Activated naive CD4-positive, alpha-beta T cell treated with Interleukin-2 at 50 U/mL for 16 hours (primary cell): ENCODE data around the gene EHBP1L1.
A peak's percentile ranks its signal among the peaks of the same experiment; 100 is the strongest.
"Not testable (repeated sequence)": the region's sequence is repeated elsewhere in the genome, so short reads cannot be mapped to it uniquely, and the experiment has no call there.

Experiments used
- DNase-seq: peaks from one replicate; pipeline ENCODE4 v3.0.0-alpha.2; 2020

Gene EHBP1L1

DNA sequence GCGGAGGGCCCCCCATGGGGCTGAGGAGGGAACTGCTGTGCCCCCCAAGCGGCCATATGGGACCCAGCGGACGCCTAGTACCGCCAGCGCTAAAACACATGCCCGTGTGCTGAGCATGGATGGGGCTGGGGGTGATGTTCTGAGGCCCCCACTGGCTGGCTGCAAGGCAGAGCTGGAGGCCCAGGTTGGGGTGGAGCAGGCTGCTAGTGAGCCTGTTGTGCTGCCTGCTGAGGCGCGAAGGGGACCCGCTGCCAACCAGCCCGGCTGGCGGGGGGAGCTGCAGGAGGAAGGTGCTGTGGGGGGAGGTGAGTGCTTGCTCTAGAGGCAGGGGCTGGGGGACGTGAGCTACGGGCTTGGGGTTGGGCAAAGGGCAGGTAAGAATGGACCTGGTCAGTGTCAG, 42.9 kb downstream of the EHBP1L1 start:
- DNase-seq = no peak

- no peak for DNase-seq
Measured at GRCh38 chr11:65619281-65619928, 43.6 kb downstream of the EHBP1L1 start.

DNA sequence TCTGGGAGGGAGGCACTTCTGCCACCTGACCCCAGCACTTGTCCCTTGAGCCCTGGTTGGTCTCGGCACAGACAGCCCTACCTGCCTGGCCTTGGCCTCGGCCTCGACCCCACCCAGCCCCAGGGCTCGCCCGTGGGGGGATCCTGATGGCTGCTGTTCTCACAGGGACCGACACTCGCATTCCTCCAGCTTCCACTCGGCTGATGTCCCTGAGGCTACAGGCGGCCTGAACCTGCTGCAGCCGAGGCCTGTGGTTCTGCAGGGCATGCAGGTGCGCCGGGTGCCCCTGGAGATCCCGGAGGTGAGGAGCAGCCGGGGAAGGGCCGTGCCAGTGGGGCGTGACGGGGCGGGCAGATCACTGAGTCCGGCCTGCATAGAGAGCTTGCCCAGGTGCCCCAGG, 44.8 kb downstream of the EHBP1L1 start:
- no peak for DNase-seq

DNA sequence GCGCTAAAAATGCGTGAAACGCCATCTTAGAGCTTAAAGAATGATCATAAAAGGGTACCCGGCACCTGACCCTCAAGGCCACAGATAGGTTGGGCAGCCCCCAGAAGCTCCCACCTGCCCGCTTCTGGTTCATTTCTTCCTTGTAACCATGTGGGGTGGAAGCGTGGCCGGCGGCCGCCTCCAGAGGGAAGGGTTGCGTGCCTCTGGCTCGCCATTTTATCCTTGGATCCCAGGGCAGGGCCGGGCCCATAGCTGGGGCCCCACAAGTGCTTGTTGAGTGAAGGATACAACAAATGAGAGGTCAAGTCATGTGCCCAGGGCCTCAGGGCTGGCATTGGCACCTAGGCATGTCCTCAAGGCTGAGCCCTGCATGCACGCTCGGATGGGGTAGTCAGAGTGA, 45.6 kb downstream of the EHBP1L1 start:
- no peak for DNase-seq

- DNase-seq = no peak
Measured at GRCh38 chr11:65622011-65622410, 46.2 kb downstream of the EHBP1L1 start.

DNA sequence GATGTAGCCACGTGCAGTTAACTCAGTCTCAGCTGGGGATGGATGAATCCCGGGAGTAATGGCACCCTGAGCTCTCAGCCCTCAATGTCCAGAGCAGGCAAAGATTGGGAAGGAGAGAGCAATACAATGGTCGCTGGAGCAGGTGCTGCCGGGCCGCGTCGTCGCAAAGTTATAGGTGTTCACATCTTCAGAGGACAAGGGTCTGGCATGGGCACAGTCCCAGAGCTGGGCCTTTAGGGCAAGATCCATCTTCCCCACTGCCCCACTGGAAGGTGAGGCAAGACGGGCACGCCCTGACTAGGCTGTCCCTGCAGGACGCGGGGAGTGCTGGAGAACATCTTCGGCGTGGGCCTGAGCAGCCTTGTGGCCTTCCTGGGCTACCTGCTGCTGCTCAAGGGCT, 47.3 kb downstream of the EHBP1L1 start:
- no peak for DNase-seq

GRCh38 chr11:65623852-65624616, 48.2 kb downstream of the EHBP1L1 start:
- no peak for DNase-seq

- no peak for DNase-seq
Measured at GRCh38 chr11:65624931-65625627, 49.2 kb downstream of the EHBP1L1 start.

DNA sequence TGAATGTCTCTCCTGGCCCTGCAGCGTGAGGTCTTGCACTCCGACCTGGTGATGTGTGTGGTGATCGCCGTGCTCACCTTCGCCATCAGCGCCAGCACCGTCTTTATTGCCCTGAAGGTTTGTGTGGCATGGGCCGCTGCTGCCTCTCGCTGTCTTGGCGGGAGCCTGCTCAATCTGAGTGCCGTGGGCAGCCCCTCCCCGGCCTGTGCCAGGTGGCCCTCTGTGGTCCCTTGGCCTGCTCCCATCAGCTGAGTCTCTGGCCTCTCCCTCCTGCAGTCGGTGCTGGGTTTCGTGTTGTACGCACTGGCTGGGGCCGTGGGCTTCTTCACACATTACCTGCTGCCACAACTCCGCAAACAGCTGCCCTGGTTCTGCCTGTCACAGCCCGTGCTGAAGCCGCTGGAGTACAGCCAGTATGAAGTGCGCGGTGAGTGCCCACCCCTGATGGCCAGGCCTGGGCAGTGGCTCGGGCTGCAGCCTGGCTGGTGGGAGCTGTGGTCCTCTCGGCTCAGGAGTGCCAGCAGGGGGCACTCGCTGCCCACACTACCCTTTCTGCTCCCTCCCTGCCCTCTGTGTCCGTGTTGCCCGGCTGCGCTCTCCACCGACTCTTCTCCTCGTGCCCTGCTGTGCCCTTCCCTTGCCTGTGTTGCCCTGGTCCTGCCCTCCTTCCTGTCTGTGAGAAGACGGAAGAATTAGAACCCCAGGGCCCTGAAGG, 49.9 kb downstream of the EHBP1L1 start:
- DNase-seq = peak; percentile 45

DNA sequence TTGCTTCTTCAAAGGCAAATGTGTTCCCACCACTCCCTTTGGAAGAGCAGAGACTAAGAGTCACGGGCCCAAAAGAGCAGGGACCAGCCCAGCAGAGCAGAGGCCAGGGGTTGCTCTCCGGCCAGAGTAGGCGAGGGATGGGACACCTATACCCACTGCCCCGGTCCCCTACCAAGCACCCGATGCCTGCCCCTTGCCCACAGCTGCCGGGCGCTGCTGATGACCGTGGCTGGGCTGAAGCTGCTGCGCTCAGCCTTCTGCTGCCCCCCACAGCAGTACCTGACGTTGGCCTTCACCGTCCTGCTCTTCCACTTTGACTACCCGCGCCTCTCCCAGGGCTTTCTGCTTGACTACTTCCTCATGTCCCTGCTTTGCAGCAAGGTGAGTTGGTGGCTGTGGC, 51.3 kb downstream of the EHBP1L1 start:
- no peak for DNase-seq

GRCh38 chr11:65629579-65629978, 53.7 kb downstream of the EHBP1L1 start:
- DNase-seq = no peak

DNA sequence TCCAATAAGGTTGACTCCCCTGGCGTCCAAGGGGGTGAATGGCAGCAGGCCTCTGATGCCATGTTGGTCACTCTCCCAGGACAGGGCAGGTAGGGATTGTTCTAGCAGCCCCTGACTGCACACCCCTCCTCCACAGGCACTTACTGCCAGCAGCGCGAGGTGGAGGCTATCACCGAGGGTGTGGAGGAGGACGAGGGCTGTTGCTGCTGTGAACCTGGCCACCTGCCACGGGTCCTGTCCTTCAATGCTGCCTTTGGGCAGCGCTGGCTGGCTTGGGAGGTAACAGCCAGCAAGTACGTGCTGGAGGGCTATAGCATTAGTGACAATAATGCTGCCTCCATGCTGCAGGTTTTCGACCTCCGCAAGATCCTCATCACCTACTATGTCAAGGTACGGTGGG, 54.4 kb downstream of the EHBP1L1 start:
- DNase-seq = no peak

DNA sequence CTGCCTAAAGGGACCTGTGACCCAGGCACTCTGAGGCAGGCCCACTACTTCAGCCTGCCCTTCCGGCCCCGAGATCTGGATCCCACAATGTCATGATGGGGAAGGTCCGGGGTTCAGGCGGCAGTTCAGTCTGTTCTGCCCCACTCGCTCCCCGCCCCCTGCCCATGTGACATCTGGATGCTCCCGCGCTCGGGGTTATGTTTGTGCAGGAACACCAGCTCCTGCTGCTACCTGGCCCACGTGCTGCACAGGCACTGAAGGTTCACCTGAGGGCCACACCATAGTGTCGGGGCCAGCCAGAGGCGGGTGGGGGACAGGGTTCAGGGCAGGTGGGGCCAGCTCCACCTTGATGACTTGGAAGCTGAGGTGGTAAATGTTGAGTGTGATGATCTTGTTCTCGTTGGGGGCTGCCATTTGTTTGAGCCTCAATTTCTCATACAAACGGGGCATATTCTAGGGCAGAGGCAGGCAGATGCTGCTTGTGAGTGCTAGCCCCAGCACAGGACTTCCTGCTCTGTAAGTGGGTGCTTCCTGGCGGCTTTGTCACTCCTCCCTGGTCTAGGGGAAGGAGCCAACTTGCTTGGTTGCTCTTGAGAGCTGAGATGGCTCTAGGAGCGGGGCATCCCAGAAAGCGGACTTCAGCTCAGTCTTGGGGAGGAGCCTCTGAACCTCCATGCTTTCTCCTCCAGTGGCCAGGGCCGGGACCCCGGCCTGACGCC, 57.7 kb downstream of the EHBP1L1 start:
- DNase-seq = no peak

GRCh38 chr11:65634109-65634436, 58.2 kb downstream of the EHBP1L1 start:
- no peak for DNase-seq

GRCh38 chr11:65634440-65634839, 58.6 kb downstream of the EHBP1L1 start:
- DNase-seq = no peak

DNA sequence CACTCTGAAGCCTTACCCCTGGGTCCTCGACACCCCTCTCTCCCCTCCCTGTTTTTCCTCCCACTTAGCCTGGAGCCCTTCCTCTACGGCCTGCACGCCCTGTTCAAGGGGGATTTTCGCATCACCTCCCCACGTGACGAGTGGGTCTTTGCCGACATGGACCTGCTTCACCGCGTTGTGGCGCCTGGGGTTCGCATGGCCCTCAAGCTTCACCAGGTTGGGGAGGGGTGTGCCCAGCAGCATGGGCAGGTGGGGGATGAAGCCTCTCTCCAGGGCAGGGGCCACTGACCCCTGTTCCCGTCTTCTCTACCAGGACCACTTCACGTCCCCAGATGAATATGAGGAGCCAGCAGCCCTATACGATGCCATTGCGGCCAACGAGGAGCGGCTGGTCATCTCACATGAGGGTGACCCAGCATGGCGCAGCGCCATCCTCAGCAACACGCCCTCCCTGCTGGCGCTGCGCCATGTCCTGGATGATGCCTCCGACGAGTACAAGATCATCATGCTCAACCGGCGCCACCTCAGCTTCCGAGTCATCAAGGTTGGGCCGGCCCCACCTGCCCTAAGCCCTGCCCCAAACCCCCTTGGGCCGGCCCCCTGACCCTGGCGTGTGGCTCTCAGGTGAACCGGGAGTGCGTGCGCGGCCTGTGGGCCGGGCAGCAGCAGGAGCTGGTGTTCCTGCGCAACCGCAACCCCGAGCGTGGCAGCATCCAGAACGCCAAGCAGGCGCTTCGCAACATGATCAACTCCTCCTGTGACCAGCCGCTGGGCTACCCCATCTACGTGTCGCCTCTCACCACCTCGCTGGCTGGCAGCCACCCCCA, 59.3 kb downstream of the EHBP1L1 start:
- DNase-seq = no peak

DNA sequence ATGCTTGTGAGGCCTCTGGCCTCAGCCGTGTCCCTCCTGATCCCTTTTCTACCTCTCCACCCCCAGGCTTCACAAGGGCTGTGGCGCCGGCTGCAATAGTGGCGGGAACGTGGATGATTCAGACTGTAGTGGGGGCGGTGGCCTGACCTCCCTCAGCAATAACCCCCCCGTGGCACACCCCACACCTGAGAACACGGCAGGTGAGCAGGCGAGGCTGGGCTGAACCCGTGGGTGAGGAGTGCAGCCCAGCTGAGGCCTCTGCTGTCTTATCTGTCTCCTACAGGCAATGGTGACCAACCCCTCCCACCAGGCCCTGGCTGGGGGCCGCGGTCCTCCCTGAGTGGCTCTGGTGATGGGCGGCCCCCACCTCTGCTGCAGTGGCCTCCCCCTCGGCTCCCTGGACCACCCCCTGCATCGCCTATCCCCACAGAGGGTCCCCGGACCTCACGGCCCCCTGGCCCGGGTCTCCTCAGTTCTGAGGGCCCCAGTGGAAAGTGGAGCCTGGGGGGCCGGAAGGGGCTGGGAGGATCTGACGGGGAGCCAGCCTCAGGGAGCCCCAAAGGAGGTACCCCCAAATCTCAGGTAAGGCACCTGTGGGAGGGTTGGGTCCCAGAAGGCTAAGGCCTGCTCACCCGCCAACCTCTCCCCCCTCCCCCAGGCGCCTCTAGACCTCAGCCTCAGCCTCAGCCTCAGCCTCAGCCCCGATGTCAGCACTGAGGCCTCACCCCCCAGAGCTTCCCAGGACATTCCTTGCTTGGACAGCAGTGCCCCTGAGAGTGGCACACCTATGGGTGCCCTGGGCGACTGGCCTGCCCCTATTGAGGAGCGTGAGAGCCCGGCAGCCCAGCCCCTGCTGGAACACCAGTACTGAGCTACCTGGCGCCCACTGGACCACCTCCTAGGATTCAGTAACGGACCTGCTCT, 60.5 kb downstream of the EHBP1L1 start:
- no peak for DNase-seq

GRCh38 chr11:65637032-65637557, 61.2 kb downstream of the EHBP1L1 start:
- no peak for DNase-seq

GRCh38 chr11:65637794-65638419, 62.1 kb downstream of the EHBP1L1 start, which contains the start of gene SIPA1:
Gene SIPA1 (plus strand): TSS chr11:65638101. CDS start chr11:65640922, 2,821 bp downstream.
- peak; percentile 74 for DNase-seq

DNA sequence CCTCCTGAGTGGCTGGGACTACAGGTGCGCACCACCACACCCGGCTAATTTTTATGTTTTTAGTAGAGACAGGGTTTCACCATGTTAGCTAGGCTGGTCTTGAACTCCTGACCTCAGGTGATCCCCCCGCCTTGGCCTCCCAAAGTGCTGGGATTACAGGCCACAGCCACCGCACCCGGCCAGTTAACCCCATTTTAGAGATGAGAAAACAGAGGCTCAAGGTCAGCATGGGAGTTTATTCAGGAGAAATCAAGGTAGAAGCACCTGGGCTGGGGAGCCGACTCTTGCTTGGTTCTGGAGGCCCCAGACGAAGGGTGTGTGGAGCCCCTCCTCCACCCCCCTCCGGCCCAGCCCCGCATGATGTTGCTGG, 63.4 kb downstream of the EHBP1L1 start:
- not testable (repeated sequence) for DNase-seq
